Testis (tissue), 3 donors: ENCODE measurements around the gene SLC22A23. TPM values are rescaled to one million over a fixed set of nuclear protein-coding genes. Genes with fewer than 3 reads are reported as not detected.

ENCODE experiments used
- DNase-seq: peaks from one replicate; pipeline ENCODE4 v3.0.0-alpha.2; 2019
- H3K27ac ChIP-seq, 2 donors: fragments of 200-600 bp; sonication (generic); one replicate each; pipeline ENCODE4 v1.5.1; 2019
- H3K27me3 ChIP-seq: fragments of 200-600 bp; sonication (generic); one replicate; pipeline ENCODE4 v1.5.1; 2019
- H3K36me3 ChIP-seq: fragments of 200-600 bp; sonication (generic); one replicate; pipeline ENCODE4 v1.5.1; 2017; ENCODE audit warnings: low read depth; ENCODE audit errors: missing control alignments
- H3K4me1 ChIP-seq: fragments of 200-600 bp; sonication (generic); one replicate; pipeline ENCODE4 v1.5.1; 2019
- H3K4me3 ChIP-seq, 2 donors: fragments of 200-600 bp; sonication (generic); one replicate each; pipeline ENCODE4 v1.5.1; 2017 to 2019
- H3K9me3 ChIP-seq: fragments of 200-600 bp; sonication (generic); one replicate; pipeline ENCODE4 v1.5.1; 2017
- POLR2A ChIP-seq: fragments of 450-650 bp; IDR thresholded peaks from one replicate; pipeline ENCODE4 v1.6.1; 2017; ENCODE audit warnings: antibody characterized with exemption, mild to moderate bottlenecking, moderate library complexity
- WGBS, 2 donors: methylation state at CpG; one replicate each; pipeline ENCODE4 v1.1.5; 2018; 5-methylcytosine and 5-hydroxymethylcytosine counted together
- intact Hi-C: fragments of 100-400 bp; cut with DNase I; formaldehyde crosslinking; loops from one replicate; pipeline ENCODE4 v1.15.1; 2023; ENCODE audit warnings: low total_unique reads
- polyA plus RNA-seq: library from polyadenylated mRNA; stranded (reverse); fragments of 350-450 nt; fragmentation: Illumina TruSeq; extraction: RNeasy Lipid Tissue Mini Kit (QIAGEN cat#74804); gene quantifications from one replicate; pipeline ENCODE4 v1.2.3, GENCODE V29; 2014; ENCODE audit warnings: low read depth, low replicate concordance; ENCODE audit not compliant: insufficient read depth
- total RNA-seq, 2 donors: library from RNA; depleted of rRNA; stranded (reverse); fragments of >200 nt; gene quantifications; one replicate each; pipeline ENCODE4 v1.2.3, GENCODE V29; 2016
- TF ChIP-seq, protein P1 (sequence below), 3 experiments: fragments of 450-650 bp in 2 of 3; fragments of 200-600 bp in 1 of 3; sonication (generic) in 1 of 3; IDR thresholded peaks; one replicate each; pipeline ENCODE4 v1.5.1; 2016 to 2019; ENCODE audit warnings: antibody characterized with exemption in 3 of 3, mild to moderate bottlenecking in 2 of 3, moderate library complexity in 1 of 3

SLC22A23 gene
- total and polyA plus RNA-seq, 3 donors from 2014 or later: 9.0 to 20.9 (median 14.9) TPM

DNA sequence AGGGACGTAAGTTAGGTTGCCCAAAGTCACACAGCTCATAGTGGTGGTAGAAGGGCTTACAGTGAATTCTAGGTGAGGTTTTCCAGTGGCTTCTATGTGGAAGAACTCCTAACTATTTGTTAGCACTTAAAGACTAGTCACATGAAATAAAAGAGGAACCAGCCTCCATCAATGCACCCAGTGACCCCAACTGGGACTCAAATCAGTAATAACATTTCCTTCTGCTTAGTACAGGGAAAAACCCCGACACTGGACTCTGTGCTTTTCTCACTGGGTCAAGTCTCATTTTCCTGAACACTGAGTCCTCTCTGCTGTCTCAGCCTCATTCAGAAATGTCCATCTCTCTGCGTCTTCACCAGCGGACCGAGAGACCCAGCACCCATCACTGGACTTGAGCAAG, 89.2 kb downstream of the SLC22A23 start:
- no peak overlapping the region for H3K4me3 ChIP-seq
- WGBS, 2 donors: 57% methylated on average over 5 of the region's 5 CpGs
- TF ChIP-seq, protein P1, sequence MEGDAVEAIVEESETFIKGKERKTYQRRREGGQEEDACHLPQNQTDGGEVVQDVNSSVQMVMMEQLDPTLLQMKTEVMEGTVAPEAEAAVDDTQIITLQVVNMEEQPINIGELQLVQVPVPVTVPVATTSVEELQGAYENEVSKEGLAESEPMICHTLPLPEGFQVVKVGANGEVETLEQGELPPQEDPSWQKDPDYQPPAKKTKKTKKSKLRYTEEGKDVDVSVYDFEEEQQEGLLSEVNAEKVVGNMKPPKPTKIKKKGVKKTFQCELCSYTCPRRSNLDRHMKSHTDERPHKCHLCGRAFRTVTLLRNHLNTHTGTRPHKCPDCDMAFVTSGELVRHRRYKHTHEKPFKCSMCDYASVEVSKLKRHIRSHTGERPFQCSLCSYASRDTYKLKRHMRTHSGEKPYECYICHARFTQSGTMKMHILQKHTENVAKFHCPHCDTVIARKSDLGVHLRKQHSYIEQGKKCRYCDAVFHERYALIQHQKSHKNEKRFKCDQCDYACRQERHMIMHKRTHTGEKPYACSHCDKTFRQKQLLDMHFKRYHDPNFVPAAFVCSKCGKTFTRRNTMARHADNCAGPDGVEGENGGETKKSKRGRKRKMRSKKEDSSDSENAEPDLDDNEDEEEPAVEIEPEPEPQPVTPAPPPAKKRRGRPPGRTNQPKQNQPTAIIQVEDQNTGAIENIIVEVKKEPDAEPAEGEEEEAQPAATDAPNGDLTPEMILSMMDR (IDR thresholded peaks at IDR 0.05): no peak
- no peak for TF ChIP-seq POLR2A
- H3K36me3 ChIP-seq: no peaks in the 10 kb centered on the region
- no peaks in the 10 kb centered on the region for H3K27me3 ChIP-seq
- peak; percentile 21 for DNase-seq
- no peaks in the 10 kb centered on the region for H3K9me3 ChIP-seq
- intact Hi-C loops: no loop called here
- H3K27ac ChIP-seq: no peak overlapping the region
- H3K4me1 ChIP-seq: no peaks in the 10 kb centered on the region

DNA sequence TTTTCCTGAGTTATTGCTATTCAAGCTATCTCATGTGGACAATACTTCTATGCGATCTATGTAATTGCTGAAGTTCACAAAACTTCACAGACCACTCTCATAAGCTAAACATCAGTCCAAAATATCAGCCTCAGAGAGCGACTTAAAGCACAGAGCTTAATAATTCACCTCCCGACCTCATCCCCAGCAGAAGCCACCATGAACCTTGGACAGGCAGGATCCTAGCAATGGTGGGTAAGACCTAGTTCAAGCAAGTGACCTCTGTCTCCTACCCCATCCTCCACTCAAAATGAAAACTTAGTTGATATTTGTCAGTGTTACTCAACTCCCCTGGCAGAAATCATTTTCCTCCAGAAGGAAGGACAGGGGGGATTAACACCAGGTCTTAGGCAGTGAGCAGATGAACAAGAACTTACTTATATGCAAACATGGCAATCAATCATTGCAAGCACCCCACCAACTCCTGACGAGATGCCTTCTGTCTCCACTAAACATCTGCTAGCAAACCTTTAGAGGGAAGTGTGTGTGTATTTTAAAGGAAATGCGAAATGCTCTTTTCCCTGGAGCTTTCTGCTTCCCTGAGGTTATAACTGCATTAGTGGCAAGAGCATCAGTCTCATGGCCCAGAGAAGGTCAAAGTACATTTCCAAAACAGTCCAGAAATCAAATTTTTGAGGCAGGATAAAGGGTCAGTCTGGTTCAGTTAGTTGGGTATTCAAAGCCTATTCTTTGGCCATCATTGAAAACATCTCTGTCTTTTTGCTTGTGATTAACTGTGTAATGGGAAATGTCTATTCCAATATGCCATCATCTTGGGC, 90.0 kb downstream of the SLC22A23 start:
- DNase-seq: no peak
- Histone ChIP-seq H3K4me1 (no peaks in the 10 kb centered on the region), H3K27me3 (no peaks in the 10 kb centered on the region), H3K4me3 (no peak overlapping the region), H3K9me3 (no peaks in the 10 kb centered on the region), H3K36me3 (no peaks in the 10 kb centered on the region), H3K27ac (no peak overlapping the region)
- no peak for TF ChIP-seq POLR2A
- TF ChIP-seq, protein P1 (IDR thresholded peaks at IDR 0.05): no peak
- 85 to 89% methylated on average over 5 of the region's 5 CpGs for WGBS, 2 donors
- intact Hi-C loops: no loop called here

DNA sequence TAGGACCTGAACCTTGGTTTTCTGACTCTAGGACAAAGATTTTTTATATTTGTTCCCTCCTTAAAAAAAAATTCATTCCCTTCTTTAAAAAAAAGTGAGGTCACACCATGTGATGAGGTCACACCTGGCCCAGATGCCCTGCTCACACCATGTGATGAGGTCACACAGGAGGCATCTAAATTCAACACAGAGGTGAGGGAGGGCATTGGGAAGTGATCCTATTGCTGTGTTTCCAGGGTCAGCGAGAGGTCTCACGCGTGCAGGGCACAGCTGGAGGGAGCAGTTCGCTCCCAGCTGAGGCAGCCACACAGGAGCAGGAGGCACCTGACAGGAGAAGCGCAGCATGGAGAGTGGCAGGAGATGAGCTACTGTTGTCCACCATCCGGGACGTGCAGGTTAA, 92.5 kb downstream of the SLC22A23 start:
- no peak overlapping the region for H3K27ac ChIP-seq
- H3K27me3 ChIP-seq: no peaks in the 10 kb centered on the region
- no peaks in the 10 kb centered on the region for H3K4me1 ChIP-seq
- no peak for DNase-seq
- intact Hi-C loops: no loop called here
- TF ChIP-seq POLR2A: no peak
- TF ChIP-seq, protein P1 (IDR thresholded peaks at IDR 0.05): no peak
- H3K4me3 ChIP-seq: no peak overlapping the region
- no peaks in the 10 kb centered on the region for H3K36me3 ChIP-seq
- no peaks in the 10 kb centered on the region for H3K9me3 ChIP-seq
- 59 to 68% methylated on average over 7 of the region's 7 CpGs for WGBS, 2 donors

DNA sequence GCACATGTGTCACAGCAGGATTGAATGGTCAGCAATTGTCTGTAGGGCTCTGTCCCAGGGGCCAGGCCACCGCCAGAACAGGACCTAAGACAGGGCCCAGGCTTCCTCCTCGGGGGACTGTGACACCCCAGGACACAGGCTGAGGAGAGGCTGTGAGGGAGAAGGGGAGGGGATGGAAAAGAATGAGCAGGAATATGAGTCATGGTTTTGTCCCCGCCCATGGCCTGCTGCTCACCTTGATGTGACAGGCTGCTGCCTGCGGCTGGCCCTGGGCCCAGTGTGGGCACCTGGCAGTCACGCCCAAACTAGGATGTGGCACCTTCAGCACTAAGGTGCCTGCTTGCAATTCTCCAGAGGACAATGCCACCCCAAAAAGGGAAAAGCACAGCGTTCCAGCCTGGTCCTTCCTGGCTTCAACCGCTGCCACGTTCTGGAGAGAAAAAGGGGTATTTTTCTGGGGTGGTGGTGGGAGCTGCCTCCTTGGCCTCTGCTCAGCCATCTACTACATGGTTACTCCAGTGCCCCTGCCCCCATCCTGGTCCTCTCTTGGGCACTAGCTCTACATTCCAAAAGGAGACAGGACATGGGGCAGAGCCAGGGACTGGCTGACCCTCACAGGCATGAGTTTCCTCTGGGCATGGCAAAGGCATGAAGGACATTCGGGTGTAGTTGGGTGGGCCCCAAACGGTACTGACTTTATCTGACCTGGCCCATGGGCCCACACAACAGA, 93.4 kb downstream of the SLC22A23 start:
- intact Hi-C loops: no loop called here
- H3K36me3 ChIP-seq: no peaks in the 10 kb centered on the region
- TF ChIP-seq POLR2A: no peak
- TF ChIP-seq, protein P1 (IDR thresholded peaks at IDR 0.05): no peak

More for the DNA sequence above, 93.4 kb downstream of the SLC22A23 start:
- H3K9me3 ChIP-seq: no peaks in the 10 kb centered on the region
- no peak overlapping the region for H3K27ac ChIP-seq
- no peaks in the 10 kb centered on the region for H3K27me3 ChIP-seq
- DNase-seq: no peak
- H3K4me1 ChIP-seq: no peaks in the 10 kb centered on the region
- WGBS, 2 donors: 82 to 94% methylated on average over 8 to 10 of the region's 10 CpGs
- H3K4me3 ChIP-seq: no peak overlapping the region
